ENCODE data around the gene CELSR1. TPM values are rescaled to one million over a fixed set of nuclear protein-coding genes. Genes with fewer than 3 reads are reported as not detected.

The CELSR1 gene
- total RNA-seq, 1 experiment from 2014 or later, result 19.6 TPM

DNA sequence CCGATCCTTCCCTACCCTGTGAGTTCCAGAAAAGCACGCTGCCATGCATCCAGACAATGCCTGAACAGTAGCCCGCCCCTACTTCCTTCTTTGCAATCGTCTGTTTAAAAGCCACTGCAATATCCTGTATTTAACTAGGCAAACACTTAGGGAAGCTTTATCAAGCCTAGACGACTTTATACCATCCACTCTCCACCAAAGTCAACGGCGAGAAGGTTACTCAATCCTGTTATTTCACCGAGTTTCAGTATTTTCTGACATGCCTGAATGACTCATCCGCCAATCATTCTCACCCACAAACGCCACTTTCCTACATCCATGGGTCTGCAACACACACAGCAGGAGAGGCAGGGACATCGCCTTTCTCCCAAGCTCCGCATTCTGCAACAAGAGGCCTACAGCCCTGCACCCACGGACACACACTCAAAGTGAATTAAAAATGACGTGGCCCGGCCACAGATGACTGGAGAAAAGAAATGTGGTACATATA lies 9.3 kb downstream of the CELSR1 start:
- peaks cover 9 to 37% of the 10 kb centered on the region in 2 experiments for H3K4me1 ChIP-seq (ENCODE audit: control insufficient read depth in 1 of 2, insufficient read depth in 2 of 2, low read length in 2 of 2)
- peak; percentile 34; the same call in 1 of the 2 replicates for TF ChIP-seq MAX (IDR thresholded peaks at IDR 0.05)
- TF ChIP-seq JUND (IDR thresholded peaks at IDR 0.05), result peak; percentile 88
- TF ChIP-seq YY1 (IDR thresholded peaks at IDR 0.05; ENCODE audit: extremely low read depth, insufficient replicate concordance, low read depth, low read length), result no peak
- peak; percentile 64 for TF ChIP-seq SP1 (IDR thresholded peaks at IDR 0.05; ENCODE audit: low read depth)
- TF ChIP-seq FOSL1 (IDR thresholded peaks at IDR 0.05; ENCODE audit: low read depth), result peak; percentile 94
- TF ChIP-seq CBX3 (IDR thresholded peaks at IDR 0.05; ENCODE audit: low read depth), result peak; percentile 69
- TF ChIP-seq EZH2phosphoT487 (IDR thresholded peaks at IDR 0.05; ENCODE audit: borderline replicate concordance), result no peak
- peak; percentile 51; the same call in 1 of the 2 replicates for TF ChIP-seq POLR2AphosphoS5 (IDR thresholded peaks at IDR 0.05; ENCODE audit: low read depth, low read length)
- TF ChIP-seq CEBPB (IDR thresholded peaks at IDR 0.05; ENCODE audit: low read depth), result peak; percentile 95
- no peaks in the 10 kb centered on the region for H3K9me2 ChIP-seq (ENCODE audit: insufficient read depth)
- no peaks in the 10 kb centered on the region for H4K20me1 ChIP-seq (ENCODE audit: insufficient read depth)
- RAD21 ChIA-PET (ENCODE audit: low non-redundant PET in 1 of 2, low total read pairs in 2 of 2, uncharacterized antibody in 2 of 2, unreplicated experiment in 2 of 2), result no interaction called here
- no peaks in the 10 kb centered on the region for H3K9me3 ChIP-seq (ENCODE audit: control insufficient read depth in 1 of 2, insufficient read depth in 1 of 2, low read depth in 1 of 2, low read length in 2 of 2)
- intact Hi-C loops (cut with micrococcal nuclease), result no loop called here
- H3K79me2 ChIP-seq (ENCODE audit: insufficient read depth, low read length), result peaks cover 25% of the 10 kb centered on the region
- H3K9ac ChIP-seq (ENCODE audit: low read length), result peak overlapping the region; percentile 30; the same call in 1 of the 2 replicates
- no peaks in the 10 kb centered on the region for H3K27me3 ChIP-seq (ENCODE audit: insufficient read depth, low read length)
- DNase-seq (ENCODE audit: low read depth, low spot score), result peak; percentile 69
- H3K4me3 ChIP-seq (replicated peaks in 1 of 2; ENCODE audit: low read depth in 1 of 2, low read length in 2 of 2), result 0 out of 4 replicates have a peak overlapping the region, but pooled peaks of 1 of the 2 experiments have one; percentile 18
- no peak overlapping the region for H2AFZ ChIP-seq (ENCODE audit: low read depth, low read length, poor library complexity, severe bottlenecking)
- 0 out of 2 replicates have a peak overlapping the region, but pooled peaks have one; percentile 9 for H3K27ac ChIP-seq (ENCODE audit: low read depth, low read length)
- no TSS peak for BruUV-seq (replicated peaks)
- H3K4me2 ChIP-seq (ENCODE audit: low read length), result peak overlapping the region; percentile 74
- no peaks in the 10 kb centered on the region for H3K36me3 ChIP-seq (ENCODE audit: control insufficient read depth in 1 of 2, insufficient read depth in 2 of 2, low read length in 2 of 2)
- POLR2A ChIA-PET, result no interaction called here
- CTCF ChIA-PET, result interaction anchor here (0.8 to 1.6 kb wide), 3 partner anchors 14 to 161 kb away, joined by 3 to 4 read pairs (median 4); no protein-coding TSS in a partner anchor
- peak; percentile 86 for ATAC-seq

DNA sequence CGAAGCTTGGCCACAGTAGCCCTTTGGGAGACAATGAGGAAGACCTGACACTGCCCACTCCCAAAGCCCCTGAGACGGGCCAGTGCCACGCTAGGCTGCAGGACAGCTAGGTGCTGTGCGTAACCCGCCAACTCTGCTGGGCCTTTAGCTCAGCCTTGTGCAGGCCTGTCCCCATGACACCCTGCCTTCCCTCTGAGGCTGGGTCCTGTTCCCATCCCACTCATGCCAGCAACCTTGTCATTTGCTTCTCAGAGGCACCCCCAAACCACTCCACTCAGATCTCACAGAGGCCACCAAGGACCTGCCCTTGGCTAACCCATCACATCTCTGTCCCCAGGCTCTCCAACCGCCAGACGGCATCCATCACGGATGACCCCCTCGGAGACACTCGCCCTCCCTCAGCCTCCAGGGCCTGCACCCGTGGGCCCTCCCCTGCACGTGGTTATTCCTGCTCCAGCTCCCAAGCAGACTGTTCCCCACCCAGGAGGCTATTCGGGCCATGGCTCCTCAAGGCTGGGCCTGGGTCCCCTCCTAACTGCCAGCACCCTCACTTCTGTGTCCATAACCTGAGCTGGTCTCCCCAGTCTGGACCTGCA lies 11.1 kb downstream of the CELSR1 start:
- Histone ChIP-seq H3K4me3 (replicated peaks in 1 of 2; ENCODE audit: low read depth in 1 of 2, low read length in 2 of 2) (no peak overlapping the region), H3K4me1 (ENCODE audit: control insufficient read depth in 1 of 2, insufficient read depth in 2 of 2, low read length in 2 of 2) (peaks cover 9 to 37% of the 10 kb centered on the region in 2 experiments), H3K9ac (ENCODE audit: low read length) (no peak overlapping the region), H3K9me2 (ENCODE audit: insufficient read depth) (no peaks in the 10 kb centered on the region), H2AFZ (ENCODE audit: low read depth, low read length, poor library complexity, severe bottlenecking) (no peak overlapping the region), H3K4me2 (ENCODE audit: low read length) (peak overlapping the region; percentile 22; the same call in 1 of the 2 replicates), H3K36me3 (ENCODE audit: control insufficient read depth in 1 of 2, insufficient read depth in 2 of 2, low read length in 2 of 2) (no peaks in the 10 kb centered on the region), H3K9me3 (ENCODE audit: control insufficient read depth in 1 of 2, insufficient read depth in 1 of 2, low read depth in 1 of 2, low read length in 2 of 2) (no peaks in the 10 kb centered on the region), H3K27ac (ENCODE audit: low read depth, low read length) (no peak overlapping the region; the same call in 1 of the 2 replicates), H3K79me2 (ENCODE audit: insufficient read depth, low read length) (peaks cover 15% of the 10 kb centered on the region), H4K20me1 (ENCODE audit: insufficient read depth) (no peaks in the 10 kb centered on the region), H3K27me3 (ENCODE audit: insufficient read depth, low read length) (no peaks in the 10 kb centered on the region)
- ATAC-seq (no peak), DNase-seq (ENCODE audit: low read depth, low spot score) (no peak)
- TF ChIP-seq ZFX (IDR thresholded peaks at IDR 0.05), result no peak
- TF ChIP-seq FOSL1 (IDR thresholded peaks at IDR 0.05; ENCODE audit: low read depth), result no peak
- TF ChIP-seq, protein P1, sequence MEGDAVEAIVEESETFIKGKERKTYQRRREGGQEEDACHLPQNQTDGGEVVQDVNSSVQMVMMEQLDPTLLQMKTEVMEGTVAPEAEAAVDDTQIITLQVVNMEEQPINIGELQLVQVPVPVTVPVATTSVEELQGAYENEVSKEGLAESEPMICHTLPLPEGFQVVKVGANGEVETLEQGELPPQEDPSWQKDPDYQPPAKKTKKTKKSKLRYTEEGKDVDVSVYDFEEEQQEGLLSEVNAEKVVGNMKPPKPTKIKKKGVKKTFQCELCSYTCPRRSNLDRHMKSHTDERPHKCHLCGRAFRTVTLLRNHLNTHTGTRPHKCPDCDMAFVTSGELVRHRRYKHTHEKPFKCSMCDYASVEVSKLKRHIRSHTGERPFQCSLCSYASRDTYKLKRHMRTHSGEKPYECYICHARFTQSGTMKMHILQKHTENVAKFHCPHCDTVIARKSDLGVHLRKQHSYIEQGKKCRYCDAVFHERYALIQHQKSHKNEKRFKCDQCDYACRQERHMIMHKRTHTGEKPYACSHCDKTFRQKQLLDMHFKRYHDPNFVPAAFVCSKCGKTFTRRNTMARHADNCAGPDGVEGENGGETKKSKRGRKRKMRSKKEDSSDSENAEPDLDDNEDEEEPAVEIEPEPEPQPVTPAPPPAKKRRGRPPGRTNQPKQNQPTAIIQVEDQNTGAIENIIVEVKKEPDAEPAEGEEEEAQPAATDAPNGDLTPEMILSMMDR (IDR thresholded peaks at IDR 0.05 in 2 of 3, conservative IDR thresholded peaks at IDR 0.05 in 1 of 3; ENCODE audit: borderline replicate concordance in 1 of 3, insufficient read depth in 1 of 3, low read depth in 2 of 3, low read length in 2 of 3), result no peak
- no peak for TF ChIP-seq SP1 (IDR thresholded peaks at IDR 0.05; ENCODE audit: low read depth)
- TF ChIP-seq EGR1 (IDR thresholded peaks at IDR 0.05; ENCODE audit: low read depth), result no peak
- no peak for TF ChIP-seq YY1 (IDR thresholded peaks at IDR 0.05; ENCODE audit: extremely low read depth, insufficient replicate concordance, low read depth, low read length)
- TF ChIP-seq ELF1 (IDR thresholded peaks at IDR 0.05; ENCODE audit: borderline replicate concordance, low read depth), result no peak
- ChIA-PET POLR2A (no interaction called here), RAD21 (ENCODE audit: low non-redundant PET in 1 of 2, low total read pairs in 2 of 2, uncharacterized antibody in 2 of 2, unreplicated experiment in 2 of 2) (interaction anchor here in 1 of 2 experiments (0.6 kb wide), 1 partner anchor 163 kb away, joined by 3 read pairs; no protein-coding TSS in a partner anchor), CTCF (no interaction called here)
- intact Hi-C loops (cut with micrococcal nuclease), result no loop called here
- BruUV-seq (replicated peaks), result no TSS peak
